NCI-H1092 treated with DMSO at 0.1 percent for 48 hours (cell line): Measurements from ENCODE around the gene SLC22A1.

Source experiments
- DNase-seq: peaks from one replicate; lab custom pipeline; 2025; lab: John Stamatoyannopoulos, UW

Gene SLC22A1

GRCh38 chr6:160173806-160174527 lies 52.4 kb downstream of the SLC22A1 start:
- no peak for DNase-seq

GRCh38 chr6:160174681-160175080 lies 53.1 kb downstream of the SLC22A1 start:
- DNase-seq: no peak

- no peak for DNase-seq
Measured at GRCh38 chr6:160177220-160177619, 55.6 kb downstream of the SLC22A1 start.

GRCh38 chr6:160178271-160178670 lies 56.7 kb downstream of the SLC22A1 start:
- DNase-seq: no peak

GRCh38 chr6:160180706-160181105 lies 59.1 kb downstream of the SLC22A1 start:
- DNase-seq: no peak

- DNase-seq: no peak
Measured at GRCh38 chr6:160188773-160189172, 67.2 kb downstream of the SLC22A1 start.

- DNase-seq: no peak
Measured at GRCh38 chr6:160190081-160190480, 68.5 kb downstream of the SLC22A1 start.

- no peak for DNase-seq
Measured at GRCh38 chr6:160190973-160191372, 69.4 kb downstream of the SLC22A1 start.

- no peak for DNase-seq
Measured at GRCh38 chr6:160192840-160193239, 71.2 kb downstream of the SLC22A1 start.

GRCh38 chr6:160194808-160195207 lies 73.2 kb downstream of the SLC22A1 start:
- DNase-seq: no peak

GRCh38 chr6:160197662-160198061 lies 76.0 kb downstream of the SLC22A1 start:
- no peak for DNase-seq

GRCh38 chr6:160198606-160199211 lies 77.1 kb downstream of the SLC22A1 start:
- DNase-seq: no peak

- DNase-seq: no peak
Measured at GRCh38 chr6:160201061-160201460, 79.4 kb downstream of the SLC22A1 start.

- no peak for DNase-seq
Measured at GRCh38 chr6:160202411-160202810, 80.8 kb downstream of the SLC22A1 start.

- no peak for DNase-seq
Measured at GRCh38 chr6:160203076-160203475, 81.5 kb downstream of the SLC22A1 start.

- DNase-seq: no peak
Measured at GRCh38 chr6:160203522-160203921, 81.9 kb downstream of the SLC22A1 start.

- DNase-seq: no peak
Measured at GRCh38 chr6:160203953-160204352, 82.3 kb downstream of the SLC22A1 start.

- DNase-seq: no peak
Measured at GRCh38 chr6:160204710-160205109, 83.1 kb downstream of the SLC22A1 start.

- no peak for DNase-seq
Measured at GRCh38 chr6:160207618-160208017, 86.0 kb downstream of the SLC22A1 start.
